NCI-H2107 (cell line): ENCODE results near the gene QKI.
"Not testable (repeated sequence)": the region's sequence is repeated elsewhere in the genome, so short reads cannot be mapped to it uniquely, and the experiment has no call there.

Experiments used
- DNase-seq: peaks from one replicate; lab custom pipeline; 2025; lab: John Stamatoyannopoulos, UW

Gene QKI

GRCh38 chr6:163579880-163580295, 165.4 kb downstream of the QKI start:
- DNase-seq: no peak

GRCh38 chr6:163580311-163581030, 166.0 kb downstream of the QKI start:
- DNase-seq: no peak

GRCh38 chr6:163583558-163583957, 169.0 kb downstream of the QKI start:
- no peak for DNase-seq

GRCh38 chr6:163585932-163586437, 171.5 kb downstream of the QKI start:
- DNase-seq: no peak

- no peak for DNase-seq
Observed at GRCh38 chr6:163586888-163587287, 172.4 kb downstream of the QKI start.

GRCh38 chr6:163588220-163588919, 173.9 kb downstream of the QKI start:
- DNase-seq: no peak

GRCh38 chr6:163589387-163589786, 174.9 kb downstream of the QKI start:
- no peak for DNase-seq

- DNase-seq: not testable (repeated sequence)
Observed at GRCh38 chr6:163590132-163590531, 175.6 kb downstream of the QKI start.

- DNase-seq: no peak
Observed at GRCh38 chr6:163592872-163593271, 178.4 kb downstream of the QKI start.

- DNase-seq: no peak
Observed at GRCh38 chr6:163596174-163596573, 181.7 kb downstream of the QKI start.

GRCh38 chr6:163599136-163599535, 184.6 kb downstream of the QKI start:
- DNase-seq: no peak

GRCh38 chr6:163599684-163600083, 185.2 kb downstream of the QKI start:
- DNase-seq: no peak

GRCh38 chr6:163600331-163600730, 185.8 kb downstream of the QKI start:
- no peak for DNase-seq

- no peak for DNase-seq
Observed at GRCh38 chr6:163600781-163601180, 186.3 kb downstream of the QKI start.

- DNase-seq: no peak
Observed at GRCh38 chr6:163602851-163603250, 188.3 kb downstream of the QKI start.

- no peak for DNase-seq
Observed at GRCh38 chr6:163603395-163603794, 188.9 kb downstream of the QKI start.

- DNase-seq: no peak
Observed at GRCh38 chr6:163605385-163606097, 191.0 kb downstream of the QKI start.

GRCh38 chr6:163607792-163608191, 193.3 kb downstream of the QKI start:
- DNase-seq: no peak

- DNase-seq: no peak
Observed at GRCh38 chr6:163608204-163608644, 193.7 kb downstream of the QKI start.

- no peak for DNase-seq
Observed at GRCh38 chr6:163612200-163612599, 197.7 kb downstream of the QKI start.

GRCh38 chr6:163613025-163613424, 198.5 kb downstream of the QKI start:
- DNase-seq: no peak

GRCh38 chr6:163613668-163614067, 199.2 kb downstream of the QKI start:
- no peak for DNase-seq

- no peak for DNase-seq
Observed at GRCh38 chr6:163616452-163616851, 201.9 kb downstream of the QKI start.
